ENCODE measurements around the gene MYOM3.

DNA sequence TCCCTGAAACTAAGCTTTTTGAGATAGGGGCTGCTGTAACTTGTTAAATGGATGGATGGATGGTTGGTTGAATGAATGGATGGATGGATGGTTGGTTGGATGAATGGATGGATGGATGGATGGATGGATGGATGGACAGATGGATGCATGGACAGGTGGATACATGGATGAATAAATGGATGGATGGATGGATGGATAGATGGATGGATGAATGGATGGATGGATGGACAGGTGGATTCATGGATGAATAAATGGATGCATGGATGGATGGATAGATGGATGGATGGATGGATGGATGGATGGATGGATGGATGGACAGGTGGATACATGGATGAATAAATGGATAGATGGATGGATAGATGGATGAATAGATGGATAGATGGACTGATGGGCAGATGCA lies 26.9 kb downstream of the MYOM3 start:
- TF ChIP-seq, protein P1, sequence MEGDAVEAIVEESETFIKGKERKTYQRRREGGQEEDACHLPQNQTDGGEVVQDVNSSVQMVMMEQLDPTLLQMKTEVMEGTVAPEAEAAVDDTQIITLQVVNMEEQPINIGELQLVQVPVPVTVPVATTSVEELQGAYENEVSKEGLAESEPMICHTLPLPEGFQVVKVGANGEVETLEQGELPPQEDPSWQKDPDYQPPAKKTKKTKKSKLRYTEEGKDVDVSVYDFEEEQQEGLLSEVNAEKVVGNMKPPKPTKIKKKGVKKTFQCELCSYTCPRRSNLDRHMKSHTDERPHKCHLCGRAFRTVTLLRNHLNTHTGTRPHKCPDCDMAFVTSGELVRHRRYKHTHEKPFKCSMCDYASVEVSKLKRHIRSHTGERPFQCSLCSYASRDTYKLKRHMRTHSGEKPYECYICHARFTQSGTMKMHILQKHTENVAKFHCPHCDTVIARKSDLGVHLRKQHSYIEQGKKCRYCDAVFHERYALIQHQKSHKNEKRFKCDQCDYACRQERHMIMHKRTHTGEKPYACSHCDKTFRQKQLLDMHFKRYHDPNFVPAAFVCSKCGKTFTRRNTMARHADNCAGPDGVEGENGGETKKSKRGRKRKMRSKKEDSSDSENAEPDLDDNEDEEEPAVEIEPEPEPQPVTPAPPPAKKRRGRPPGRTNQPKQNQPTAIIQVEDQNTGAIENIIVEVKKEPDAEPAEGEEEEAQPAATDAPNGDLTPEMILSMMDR (conservative IDR thresholded peaks at IDR 0.05; ENCODE audit: low read depth, low read length): no peak
- no peak for TF ChIP-seq POLR2A (IDR thresholded peaks at IDR 0.05; ENCODE audit: low read depth, low read length)
- TF ChIP-seq BHLHE40 (IDR thresholded peaks at IDR 0.05; ENCODE audit: low read depth, low read length): no peak
- TF ChIP-seq, protein P2, sequence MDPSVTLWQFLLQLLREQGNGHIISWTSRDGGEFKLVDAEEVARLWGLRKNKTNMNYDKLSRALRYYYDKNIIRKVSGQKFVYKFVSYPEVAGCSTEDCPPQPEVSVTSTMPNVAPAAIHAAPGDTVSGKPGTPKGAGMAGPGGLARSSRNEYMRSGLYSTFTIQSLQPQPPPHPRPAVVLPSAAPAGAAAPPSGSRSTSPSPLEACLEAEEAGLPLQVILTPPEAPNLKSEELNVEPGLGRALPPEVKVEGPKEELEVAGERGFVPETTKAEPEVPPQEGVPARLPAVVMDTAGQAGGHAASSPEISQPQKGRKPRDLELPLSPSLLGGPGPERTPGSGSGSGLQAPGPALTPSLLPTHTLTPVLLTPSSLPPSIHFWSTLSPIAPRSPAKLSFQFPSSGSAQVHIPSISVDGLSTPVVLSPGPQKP (IDR thresholded peaks at IDR 0.05; ENCODE audit: borderline replicate concordance, low read depth, low read length): no peak
- TF ChIP-seq CEBPB (IDR thresholded peaks at IDR 0.05; ENCODE audit: low read depth, low read length): no peak
- TF ChIP-seq MAFK (IDR thresholded peaks at IDR 0.05; ENCODE audit: low read depth, low read length): no peak
- no peak for TF ChIP-seq RCOR1 (IDR thresholded peaks at IDR 0.05; ENCODE audit: insufficient replicate concordance, low read length)
- TF ChIP-seq RAD21 (IDR thresholded peaks at IDR 0.05; ENCODE audit: low read length): no peak
- TF ChIP-seq RFX5 (IDR thresholded peaks at IDR 0.05; ENCODE audit: low read depth, low read length): no peak
- no peak for TF ChIP-seq SMC3 (IDR thresholded peaks at IDR 0.05; ENCODE audit: low read depth, low read length)
- TF ChIP-seq, protein P3, sequence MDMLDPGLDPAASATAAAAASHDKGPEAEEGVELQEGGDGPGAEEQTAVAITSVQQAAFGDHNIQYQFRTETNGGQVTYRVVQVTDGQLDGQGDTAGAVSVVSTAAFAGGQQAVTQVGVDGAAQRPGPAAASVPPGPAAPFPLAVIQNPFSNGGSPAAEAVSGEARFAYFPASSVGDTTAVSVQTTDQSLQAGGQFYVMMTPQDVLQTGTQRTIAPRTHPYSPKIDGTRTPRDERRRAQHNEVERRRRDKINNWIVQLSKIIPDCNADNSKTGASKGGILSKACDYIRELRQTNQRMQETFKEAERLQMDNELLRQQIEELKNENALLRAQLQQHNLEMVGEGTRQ (IDR thresholded peaks at IDR 0.05; ENCODE audit: low read depth, low read length): no peak
- TF ChIP-seq MXI1 (IDR thresholded peaks at IDR 0.05; ENCODE audit: borderline replicate concordance, low read depth, low read length): no peak
- TF ChIP-seq FOS (IDR thresholded peaks at IDR 0.05; ENCODE audit: low read depth, low read length): no peak
- TF ChIP-seq MAZ (IDR thresholded peaks at IDR 0.05; ENCODE audit: borderline replicate concordance, low read depth, low read length): no peak
